Coronary artery (tissue), 2 donors: ENCODE measurements around the gene PIR.

Source experiments
- DNase-seq: peaks from one replicate; pipeline ENCODE4 v3.0.0-alpha.2; 2017; ENCODE audit warnings: low spot score
- H3K27ac ChIP-seq, 2 donors: fragments of 200-600 bp; sonication (generic); one replicate each; pipeline ENCODE4 v1.5.1; 2016 to 2019
- H3K4me3 ChIP-seq: fragments of 200-600 bp; sonication (generic); 2 replicates; pipeline ENCODE4 v1.5.1; 2016; ENCODE audit warnings: mild to moderate bottlenecking, moderate library complexity
- CTCF ChIP-seq: fragments of 200-600 bp; sonication (generic); IDR thresholded peaks from one replicate; pipeline ENCODE4 v1.5.1; 2019; ENCODE audit warnings: antibody characterized with exemption

Gene PIR

GRCh38 chrX:15496824-15497223 lies 3.7 kb upstream of the PIR start:
- Histone ChIP-seq H3K4me3 (no peak overlapping the region), H3K27ac (no peak overlapping the region)
- TF ChIP-seq CTCF: no peak
- DNase-seq: no peak

- Histone ChIP-seq H3K27ac (no peak overlapping the region), H3K4me3 (no peak overlapping the region)
- TF ChIP-seq CTCF: no peak
- DNase-seq: no peak
Measured at GRCh38 chrX:15495801-15496200, 2.7 kb upstream of the PIR start.

GRCh38 chrX:15492469-15492868 lies 664 bp downstream of the PIR start:
- peak overlapping the region; percentile 39 to 75 for H3K27ac ChIP-seq
- H3K4me3 ChIP-seq: peak overlapping the region; percentile 69

GRCh38 chrX:15483891-15484290 lies 9.2 kb downstream of the PIR start:
- Histone ChIP-seq H3K4me3 (no peak overlapping the region), H3K27ac (no peak overlapping the region)
- TF ChIP-seq CTCF: no peak
- DNase-seq: no peak

More at GRCh38 chrX:15492469-15492868, 664 bp downstream of the PIR start:
- no peak for TF ChIP-seq CTCF
- DNase-seq: no peak

- TF ChIP-seq CTCF: no peak
- no peak for DNase-seq
- H3K27ac ChIP-seq: no peak overlapping the region
- no peak overlapping the region for H3K4me3 ChIP-seq
Measured at GRCh38 chrX:15475486-15475885, 17.6 kb downstream of the PIR start.

- Histone ChIP-seq H3K4me3 (no peak overlapping the region), H3K27ac (no peak overlapping the region)
- TF ChIP-seq CTCF: no peak
- no peak for DNase-seq
Measured at GRCh38 chrX:15475021-15475420, 18.1 kb downstream of the PIR start.

GRCh38 chrX:15474028-15474427 lies 19.1 kb downstream of the PIR start:
- Histone ChIP-seq H3K4me3 (no peak overlapping the region), H3K27ac (no peak overlapping the region)
- DNase-seq: no peak
- no peak for TF ChIP-seq CTCF
